Caki2 (cell line): ENCODE data around the gene SMIM45. TPM values are rescaled to one million over a fixed set of nuclear protein-coding genes. Genes with fewer than 3 reads are reported as not detected.

ENCODE experiments used
- DNase-seq: peaks from one replicate; pipeline ENCODE4 v3.0.0-alpha.2; 2015; ENCODE audit warnings: low read depth
- in situ Hi-C: cut with HindIII; loops from 2 replicates; pipeline ENCODE4 v1.10.0; 2016; ENCODE audit warnings: low sequenced_read_pairs, low pct_unique_long_range_greater_than_20kb, mixed read lengths
- total RNA-seq: library from RNA; depleted of rRNA; stranded (reverse); fragments of >200 nt; shearing (Covaris generic); gene quantifications from 2 replicates; pipeline ENCODE4 v1.2.3, GENCODE V29; 2014; ENCODE audit warnings: low replicate concordance; rRNA removed

Gene SMIM45

DNA sequence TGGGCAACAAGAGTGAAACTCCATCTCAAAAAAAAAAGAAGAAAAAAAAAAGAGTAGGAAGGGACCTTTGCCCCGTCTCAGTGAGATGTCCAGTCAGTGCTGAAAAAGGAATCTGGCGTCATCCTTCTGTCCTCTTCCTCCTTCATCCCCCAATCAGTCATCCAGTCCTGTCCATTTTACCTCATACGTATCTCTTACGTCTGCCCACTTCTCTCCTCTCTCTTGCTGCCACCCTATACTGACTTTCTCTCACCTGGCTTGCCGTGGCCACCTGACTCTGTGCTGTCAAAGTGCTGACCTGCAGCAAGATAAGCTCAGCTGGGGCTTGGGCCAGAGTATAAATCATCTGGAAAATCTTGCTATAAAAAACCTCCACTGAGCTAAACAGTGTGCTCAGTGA lies 30.9 kb downstream of the SMIM45 start:
- no peak for DNase-seq
- in situ Hi-C loops, result no loop called here

GRCh38 chr22:41983513-41984405 lies 31.8 kb downstream of the SMIM45 start:
- no peak for DNase-seq

GRCh38 chr22:41987276-41987675 lies 35.3 kb downstream of the SMIM45 start:
- in situ Hi-C loops, result no loop called here
- no peak for DNase-seq

More at GRCh38 chr22:41983513-41984405, 31.8 kb downstream of the SMIM45 start:
- in situ Hi-C loops, result no loop called here

- no peak for DNase-seq
- in situ Hi-C loops, result no loop called here
Measured at GRCh38 chr22:41989246-41989645, 37.3 kb downstream of the SMIM45 start.

DNA sequence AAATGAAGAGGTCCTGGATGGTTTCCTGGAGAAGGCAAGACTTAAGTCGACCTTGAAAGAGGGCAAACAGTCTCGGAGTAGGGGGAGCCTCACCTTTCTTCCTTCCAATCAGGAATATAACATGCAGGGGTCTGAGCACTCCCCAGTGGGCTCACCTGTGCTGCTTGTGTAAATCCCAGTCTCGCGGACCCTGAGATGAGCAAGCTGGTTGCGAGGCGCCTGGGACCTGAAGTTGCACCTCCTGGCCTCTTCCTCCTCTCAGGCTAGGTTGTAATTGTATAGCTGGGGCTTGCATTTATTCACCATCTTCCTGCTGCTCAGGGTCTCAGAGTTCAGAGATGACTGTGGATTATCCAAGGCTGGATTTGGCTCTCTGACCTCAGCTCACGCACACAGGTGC lies 39.2 kb downstream of the SMIM45 start:
- no peak for DNase-seq
- in situ Hi-C loops, result no loop called here

GRCh38 chr22:41992496-41992895 lies 40.5 kb downstream of the SMIM45 start:
- in situ Hi-C loops, result no loop called here
- no peak for DNase-seq

DNA sequence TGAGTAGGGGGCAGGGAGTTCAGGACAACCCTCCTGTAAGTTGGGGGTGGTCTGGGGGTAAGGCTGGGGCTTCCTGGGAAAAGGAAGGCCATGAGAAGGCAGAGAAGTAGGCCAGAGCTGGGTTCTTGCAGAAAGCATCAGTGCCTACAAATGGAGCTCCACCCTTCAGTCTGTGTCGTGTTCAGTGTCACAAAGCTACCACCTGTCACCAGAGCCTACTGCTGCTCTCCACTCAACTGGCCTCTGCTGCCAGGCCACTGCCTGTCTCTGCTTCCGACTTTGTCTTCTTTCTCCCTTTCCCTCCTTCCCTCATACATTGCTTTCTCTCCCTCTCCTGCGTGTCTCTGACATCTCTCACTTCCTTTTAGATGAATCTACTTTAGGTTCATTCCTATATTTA lies 43.3 kb downstream of the SMIM45 start:
- in situ Hi-C loops, result no loop called here
- no peak for DNase-seq

GRCh38 chr22:41996826-41997225 lies 44.9 kb downstream of the SMIM45 start:
- in situ Hi-C loops, result no loop called here
- no peak for DNase-seq

GRCh38 chr22:41998361-41999261 lies 46.7 kb downstream of the SMIM45 start, which contains the start of gene WBP2NL:
Gene WBP2NL, plus strand, starts transcription at chr22:41998788. Its CDS starts 31 bp downstream, at chr22:41998819.
- peak; percentile 98 for DNase-seq
- in situ Hi-C loops, result no loop called here

DNA sequence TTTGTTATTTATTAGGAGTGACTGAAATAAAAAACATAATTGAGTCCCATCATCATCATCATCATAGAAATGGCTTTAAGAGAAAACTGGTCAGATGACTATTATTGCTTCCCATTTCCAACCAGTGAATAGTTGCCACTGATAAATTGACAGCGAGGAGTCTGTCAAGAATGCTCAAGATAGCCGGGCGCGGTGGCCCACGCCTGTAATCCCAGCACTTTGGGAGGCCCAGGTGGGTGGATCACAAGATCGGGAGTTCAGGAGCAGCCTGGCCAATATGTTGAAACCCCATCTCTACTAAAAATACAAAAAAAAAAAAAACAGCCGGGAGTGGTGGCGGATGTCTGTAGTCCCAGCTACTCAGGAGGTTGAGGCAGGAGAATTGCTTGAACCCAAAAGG lies 48.5 kb downstream of the SMIM45 start:
- in situ Hi-C loops, result no loop called here
- no peak for DNase-seq

- in situ Hi-C loops, result no loop called here
- no peak for DNase-seq
Measured at GRCh38 chr22:42001121-42001520, 49.2 kb downstream of the SMIM45 start.

DNA sequence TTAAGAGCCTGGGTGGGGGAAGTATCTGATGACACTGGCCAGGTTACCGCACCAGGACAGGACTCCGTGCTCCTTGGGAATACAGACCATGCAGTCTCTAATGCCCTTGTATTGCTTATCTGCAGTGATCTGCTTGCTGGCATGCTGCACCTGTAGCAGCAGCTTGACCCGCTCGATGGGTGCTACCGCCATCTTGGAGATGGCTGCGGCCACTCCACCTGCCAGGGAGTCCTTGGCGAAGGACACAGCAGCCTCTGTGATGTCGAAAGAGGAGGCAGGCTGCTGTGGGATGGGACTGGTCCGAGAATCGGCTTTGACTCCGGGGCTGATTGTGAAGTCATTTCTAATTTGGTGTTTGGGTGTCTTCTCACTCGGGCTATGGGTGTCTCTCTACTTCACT lies 49.8 kb downstream of the SMIM45 start:
- DNase-seq, result no peak
- in situ Hi-C loops, result no loop called here

- in situ Hi-C loops, result no loop called here
- DNase-seq, result no peak
Measured at GRCh38 chr22:42007922-42008321, 56.0 kb downstream of the SMIM45 start.

Other genes starting within 250 kb of the SMIM45 start
- 10.9 and 15.9 TPM in 2 replicates for gene CCDC134, start 151.5 kb upstream of the SMIM45 start, total RNA-seq
- gene SREBF2, start 119.0 kb upstream of the SMIM45 start, total RNA-seq, result 21.0 and 21.5 TPM in 2 replicates
- gene SHISA8, start 37.1 kb upstream of the SMIM45 start, total RNA-seq, result 0.78 TPM in 1 of 2 replicates, not detected in the other
- 0.61 TPM in 1 of 2 replicates, not detected in the other for gene TNFRSF13C, start 25.3 kb upstream of the SMIM45 start, total RNA-seq
- 72.2 and 118 TPM in 2 replicates for gene CENPM, start 5.0 kb upstream of the SMIM45 start, total RNA-seq
- gene SEPTIN3, start 17.3 kb downstream of the SMIM45 start, total RNA-seq, result 1.7 and 2.8 TPM in 2 replicates
- gene WBP2NL, start 46.6 kb downstream of the SMIM45 start, total RNA-seq, result 3.2 and 35.9 TPM in 2 replicates
- 41.4 and 63.2 TPM in 2 replicates for gene NAGA, start 118.7 kb downstream of the SMIM45 start, total RNA-seq
- gene PHETA2, start 122.1 kb downstream of the SMIM45 start, total RNA-seq, result not detected in 2 replicates
- 18.9 and 19.9 TPM in 2 replicates for gene SMDT1, start 127.5 kb downstream of the SMIM45 start, total RNA-seq
- 109 and 139 TPM in 2 replicates for gene NDUFA6, start 138.6 kb downstream of the SMIM45 start, total RNA-seq
- not detected in 2 replicates for gene CYP2D6, start 178.7 kb downstream of the SMIM45 start, total RNA-seq